Epidermal melanocyte (primary cell): ENCODE data around the gene COL24A1.
"Not testable (repeated sequence)": the region's sequence is repeated elsewhere in the genome, so short reads cannot be mapped to it uniquely, and the experiment has no call there.

ENCODE experiments used
- DNase-seq: peaks from one replicate; pipeline ENCODE4 v3.0.0; 2011; ENCODE audit warnings: low spot score; ENCODE audit not compliant: insufficient read length

COL24A1 gene

GRCh38 chr1:85992791-85993190, 163.8 kb downstream of the COL24A1 start:
- DNase-seq: peak; percentile 16

- DNase-seq: no peak
Measured at GRCh38 chr1:85991261-85991660, 165.3 kb downstream of the COL24A1 start.

- no peak for DNase-seq
Measured at GRCh38 chr1:85984636-85985035, 171.9 kb downstream of the COL24A1 start.

DNA sequence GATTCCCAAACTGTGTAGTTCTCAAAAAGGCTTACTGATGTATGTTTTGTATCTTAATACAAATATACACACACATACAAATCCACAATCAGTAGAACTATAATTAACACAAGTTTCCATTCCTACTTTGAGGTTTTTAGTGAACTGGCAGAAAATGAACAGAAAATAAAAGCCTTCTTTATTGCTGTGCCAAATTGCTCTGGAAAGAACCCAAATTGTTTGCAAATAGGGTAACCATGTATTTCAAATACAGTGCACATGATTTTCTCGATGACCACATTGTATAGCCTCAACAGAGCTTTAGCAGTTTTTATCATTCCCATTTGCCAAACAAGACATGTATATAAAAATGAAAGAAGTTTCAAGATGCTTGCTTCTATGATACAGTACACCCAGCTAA, 173.3 kb downstream of the COL24A1 start:
- peak; percentile 25 for DNase-seq

DNA sequence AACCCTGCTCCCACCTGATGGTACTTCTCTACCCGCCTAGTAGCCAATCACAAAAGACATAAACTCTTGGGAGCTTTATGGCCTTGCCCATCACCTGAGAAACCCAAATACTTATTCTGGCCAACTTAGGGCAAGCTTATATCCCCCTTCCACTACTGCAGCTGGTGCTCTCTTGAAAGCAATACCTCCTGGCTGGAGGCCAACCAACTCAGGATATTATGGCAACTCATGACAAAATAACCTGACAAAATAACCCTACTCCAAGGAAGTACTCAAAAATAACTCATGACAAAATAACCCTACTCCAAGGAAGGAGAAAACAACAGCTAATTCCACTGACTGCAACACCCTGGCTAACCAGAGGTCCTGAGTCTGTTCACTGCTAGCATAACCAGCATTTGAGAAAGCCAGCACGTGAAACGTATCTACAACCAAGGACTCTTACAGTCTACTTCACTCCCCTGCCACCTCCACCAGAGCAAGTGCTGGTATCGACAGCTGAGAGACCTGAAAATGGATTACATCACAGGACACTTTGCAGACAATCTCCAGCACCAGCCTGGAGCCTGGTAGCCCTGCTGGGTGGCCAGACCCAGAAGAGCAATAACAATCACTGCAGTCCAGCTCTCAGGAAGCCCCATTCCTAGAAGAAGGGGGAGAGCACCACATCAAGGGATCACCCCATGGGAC, 179.9 kb downstream of the COL24A1 start:
- DNase-seq: no peak

GRCh38 chr1:85975912-85976371, 180.6 kb downstream of the COL24A1 start:
- DNase-seq: no peak

DNA sequence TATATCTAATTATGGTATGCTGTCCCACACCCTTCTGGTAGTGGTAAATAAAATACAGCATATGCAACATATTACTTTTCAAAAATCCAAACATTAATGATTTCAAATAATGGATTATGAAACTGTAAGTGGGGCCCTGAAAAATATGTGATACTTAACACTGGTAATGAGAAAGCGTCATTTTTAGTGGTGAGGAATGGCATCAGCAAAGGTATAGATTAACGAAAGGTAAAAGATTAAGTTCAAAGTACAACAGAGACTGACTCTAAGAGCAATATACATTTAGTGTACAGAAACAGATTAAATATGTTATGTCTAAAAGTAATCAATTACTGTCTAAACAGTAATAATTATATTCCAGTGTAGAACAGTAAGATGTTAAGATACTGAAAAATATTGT, 194.1 kb downstream of the COL24A1 start:
- no peak for DNase-seq

GRCh38 chr1:85957760-85958159, 198.8 kb downstream of the COL24A1 start:
- no peak for DNase-seq

GRCh38 chr1:85955218-85955617, 201.4 kb downstream of the COL24A1 start:
- not testable (repeated sequence) for DNase-seq

GRCh38 chr1:85952460-85952859, 204.1 kb downstream of the COL24A1 start:
- DNase-seq: no peak

GRCh38 chr1:85947186-85947585, 209.4 kb downstream of the COL24A1 start:
- no peak for DNase-seq

DNA sequence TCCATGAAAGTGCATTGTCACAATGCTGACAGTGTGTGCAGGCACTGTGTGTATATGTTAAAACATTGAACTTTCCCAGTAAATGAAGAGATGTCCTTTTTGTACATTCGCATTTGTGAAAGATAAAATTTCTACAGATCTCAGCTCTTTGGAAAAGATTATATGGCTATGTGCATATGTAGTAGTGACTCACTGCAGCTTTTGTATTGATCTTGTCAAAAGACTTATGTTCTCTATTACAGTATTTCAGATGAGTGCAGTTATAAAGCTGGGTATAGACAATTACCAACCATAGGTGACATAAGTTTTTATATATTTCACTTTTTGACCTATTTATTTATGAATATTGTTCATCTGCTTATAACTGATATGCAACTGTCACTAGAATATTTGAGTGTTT, 212.6 kb downstream of the COL24A1 start:
- DNase-seq: no peak

DNA sequence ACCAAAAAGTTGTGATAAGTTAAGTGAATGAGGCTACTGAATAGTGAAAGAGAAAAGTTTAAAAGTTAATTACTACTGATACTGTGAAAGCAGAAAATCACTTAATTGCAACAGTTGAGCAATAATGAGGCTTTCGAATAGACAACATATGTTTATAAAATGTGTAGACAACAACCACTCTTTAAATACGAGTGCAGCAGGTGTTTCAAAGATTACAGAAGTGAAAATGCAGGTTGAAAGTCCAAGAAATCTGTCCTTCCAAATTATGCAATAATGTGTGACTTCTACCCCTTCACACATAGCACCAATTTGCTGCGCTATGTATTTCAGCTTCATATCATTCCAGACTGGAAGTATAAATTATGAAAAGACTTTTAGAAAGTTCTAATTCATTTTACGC, 213.0 kb downstream of the COL24A1 start:
- DNase-seq: no peak

- peak; percentile 29 for DNase-seq
Measured at GRCh38 chr1:85940656-85941306, 215.8 kb downstream of the COL24A1 start.

DNA sequence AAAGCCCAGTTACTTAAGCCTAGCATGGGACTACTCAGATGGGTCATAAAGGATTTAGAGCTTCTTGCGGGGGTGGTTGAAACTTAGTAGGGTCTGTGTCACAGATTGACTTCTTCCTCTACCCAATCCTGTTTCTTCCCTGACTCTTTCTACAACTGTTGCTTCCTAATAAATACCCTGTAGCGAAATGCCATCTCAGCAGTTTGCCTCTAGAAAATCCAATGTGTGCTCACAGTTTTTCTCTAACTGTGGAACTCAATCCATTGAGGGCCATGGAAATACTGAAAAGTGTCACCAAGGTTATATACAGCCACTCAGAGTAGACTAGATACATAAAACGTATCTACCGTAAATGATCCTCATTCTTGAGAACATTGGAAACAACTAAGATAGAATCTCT, 217.7 kb downstream of the COL24A1 start:
- DNase-seq: no peak

DNA sequence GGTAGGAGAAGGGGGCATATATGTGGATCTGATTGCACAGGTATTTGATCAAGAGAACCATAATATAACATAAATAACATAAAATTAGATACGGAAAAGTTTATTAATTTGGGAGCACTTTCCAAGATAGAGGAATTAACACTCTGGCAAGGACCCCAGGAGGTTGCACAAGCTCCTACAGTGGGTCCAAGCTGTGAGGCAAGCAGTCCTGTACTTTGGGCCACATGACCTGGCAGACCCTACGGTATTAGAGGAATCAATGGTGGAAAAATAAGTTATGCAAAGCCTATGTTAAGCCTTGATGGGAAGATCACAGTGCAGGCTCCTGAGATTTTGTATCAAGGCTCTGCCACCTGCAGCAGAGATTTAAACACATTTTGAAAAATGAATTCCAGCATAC, 220.1 kb downstream of the COL24A1 start:
- DNase-seq: no peak

GRCh38 chr1:85936057-85936456, 220.5 kb downstream of the COL24A1 start:
- DNase-seq: no peak

GRCh38 chr1:85935234-85935633, 221.3 kb downstream of the COL24A1 start:
- no peak for DNase-seq

DNA sequence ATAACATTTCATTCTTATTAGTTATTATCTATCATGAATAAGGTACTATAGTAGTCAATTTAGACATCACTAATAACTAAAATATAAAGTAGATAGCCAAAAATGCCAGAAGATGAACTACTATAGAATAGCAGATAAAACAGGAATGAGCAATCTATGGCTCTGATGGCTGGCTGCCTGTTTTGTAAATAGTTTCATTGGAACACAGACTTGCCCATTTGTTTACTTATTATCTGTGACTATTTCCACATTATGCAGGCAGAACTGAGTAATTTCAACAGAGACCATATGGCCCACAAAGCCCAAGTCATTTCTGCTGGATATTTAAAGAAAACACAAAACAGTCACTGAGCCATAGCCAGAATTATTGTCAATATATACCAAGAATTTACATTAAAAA, 222.1 kb downstream of the COL24A1 start:
- no peak for DNase-seq

DNA sequence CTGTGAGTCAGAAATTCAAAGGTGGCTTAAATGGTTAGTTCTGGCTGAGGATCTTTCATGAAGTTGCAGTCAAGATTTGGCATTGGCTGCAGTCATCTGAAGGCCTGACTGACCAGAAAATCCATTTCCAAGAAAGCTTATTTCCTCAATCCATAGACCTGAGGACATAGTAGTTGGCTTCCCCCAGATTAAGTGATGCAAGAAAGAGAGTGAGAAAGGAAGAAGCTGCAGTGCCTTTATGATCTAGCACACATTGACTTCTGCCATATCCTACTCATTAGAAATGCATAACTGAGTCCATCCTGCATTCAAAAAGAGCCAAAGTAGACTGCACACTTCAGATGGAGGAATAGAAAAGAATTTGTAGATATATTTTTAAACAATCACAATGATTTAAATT, 222.6 kb downstream of the COL24A1 start:
- DNase-seq: no peak

DNA sequence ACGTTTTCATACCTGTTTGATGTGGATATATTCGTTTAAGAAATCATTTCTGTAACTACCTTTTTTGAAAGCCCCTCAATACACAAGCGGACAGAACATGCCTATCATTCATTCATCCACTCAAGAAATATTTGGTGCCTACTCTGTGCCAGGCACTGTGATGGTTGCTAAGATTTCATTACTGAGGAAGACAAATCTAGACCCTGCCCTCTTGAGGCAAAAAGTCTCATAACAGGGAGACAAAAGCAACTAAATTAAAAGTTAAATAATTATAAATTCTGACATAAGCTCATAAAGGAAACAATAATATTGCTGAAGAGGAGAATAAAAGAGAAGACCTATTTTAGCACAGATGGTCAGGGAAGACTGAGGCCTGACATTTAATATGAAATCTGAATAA, 244.8 kb downstream of the COL24A1 start:
- DNase-seq: no peak

- DNase-seq: no peak
Measured at GRCh38 chr1:85900921-85901320, 255.7 kb downstream of the COL24A1 start.

DNA sequence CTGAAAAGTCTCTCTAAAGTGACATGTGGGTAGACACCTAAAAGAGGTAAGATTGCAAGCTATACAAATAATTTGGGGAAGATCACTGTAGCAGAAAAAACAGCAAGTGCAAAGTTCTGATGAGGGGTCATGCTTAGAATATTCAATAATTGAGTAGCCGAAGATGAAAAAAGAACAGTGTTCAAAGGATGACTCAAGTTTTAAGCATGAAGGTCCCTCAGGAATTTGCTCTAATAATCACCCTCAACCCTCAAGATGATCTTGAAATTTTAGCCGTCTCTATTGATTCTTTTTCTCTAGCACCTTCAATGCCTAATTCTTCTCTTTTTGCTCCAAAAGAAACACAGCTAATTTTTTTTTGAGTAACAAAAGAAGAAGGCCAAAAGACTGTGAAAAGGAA, 257.7 kb downstream of the COL24A1 start:
- DNase-seq: no peak
